Testis (tissue), 3 donors: Measurements from ENCODE around the gene RNF113B. TPM values are rescaled to one million over a fixed set of nuclear protein-coding genes. Genes with fewer than 3 reads are reported as not detected.

ENCODE experiments used
- DNase-seq: peaks from one replicate; pipeline ENCODE4 v3.0.0-alpha.2; 2019
- H3K27ac ChIP-seq, 2 donors: fragments of 200-600 bp; sonication (generic); one replicate each; pipeline ENCODE4 v1.5.1; 2019
- H3K27me3 ChIP-seq: fragments of 200-600 bp; sonication (generic); one replicate; pipeline ENCODE4 v1.5.1; 2019
- H3K36me3 ChIP-seq: fragments of 200-600 bp; sonication (generic); one replicate; pipeline ENCODE4 v1.5.1; 2017; ENCODE audit warnings: low read depth; ENCODE audit errors: missing control alignments
- H3K4me1 ChIP-seq: fragments of 200-600 bp; sonication (generic); one replicate; pipeline ENCODE4 v1.5.1; 2019
- H3K4me3 ChIP-seq, 2 donors: fragments of 200-600 bp; sonication (generic); one replicate each; pipeline ENCODE4 v1.5.1; 2017 to 2019
- H3K9me3 ChIP-seq: fragments of 200-600 bp; sonication (generic); one replicate; pipeline ENCODE4 v1.5.1; 2017
- POLR2A ChIP-seq: fragments of 450-650 bp; IDR thresholded peaks from one replicate; pipeline ENCODE4 v1.6.1; 2017; ENCODE audit warnings: antibody characterized with exemption, mild to moderate bottlenecking, moderate library complexity
- WGBS, 2 donors: methylation state at CpG; one replicate each; pipeline ENCODE4 v1.1.5; 2018; 5-methylcytosine and 5-hydroxymethylcytosine counted together
- intact Hi-C: fragments of 100-400 bp; cut with DNase I; formaldehyde crosslinking; loops from one replicate; pipeline ENCODE4 v1.15.1; 2023; ENCODE audit warnings: low total_unique reads
- polyA plus RNA-seq: library from polyadenylated mRNA; stranded (reverse); fragments of 350-450 nt; fragmentation: Illumina TruSeq; extraction: RNeasy Lipid Tissue Mini Kit (QIAGEN cat#74804); gene quantifications from one replicate; pipeline ENCODE4 v1.2.3, GENCODE V29; 2014; ENCODE audit warnings: low read depth, low replicate concordance; ENCODE audit not compliant: insufficient read depth
- total RNA-seq, 2 donors: library from RNA; depleted of rRNA; stranded (reverse); fragments of >200 nt; gene quantifications; one replicate each; pipeline ENCODE4 v1.2.3, GENCODE V29; 2016
- TF ChIP-seq, protein P1 (sequence below), 3 experiments: fragments of 450-650 bp in 2 of 3; fragments of 200-600 bp in 1 of 3; sonication (generic) in 1 of 3; IDR thresholded peaks; one replicate each; pipeline ENCODE4 v1.5.1; 2016 to 2019; ENCODE audit warnings: antibody characterized with exemption in 3 of 3, mild to moderate bottlenecking in 2 of 3, moderate library complexity in 1 of 3

RNF113B gene
- total and polyA plus RNA-seq, 3 donors from 2014 or later = 33.6 to 117 (median 41.5) TPM

DNA sequence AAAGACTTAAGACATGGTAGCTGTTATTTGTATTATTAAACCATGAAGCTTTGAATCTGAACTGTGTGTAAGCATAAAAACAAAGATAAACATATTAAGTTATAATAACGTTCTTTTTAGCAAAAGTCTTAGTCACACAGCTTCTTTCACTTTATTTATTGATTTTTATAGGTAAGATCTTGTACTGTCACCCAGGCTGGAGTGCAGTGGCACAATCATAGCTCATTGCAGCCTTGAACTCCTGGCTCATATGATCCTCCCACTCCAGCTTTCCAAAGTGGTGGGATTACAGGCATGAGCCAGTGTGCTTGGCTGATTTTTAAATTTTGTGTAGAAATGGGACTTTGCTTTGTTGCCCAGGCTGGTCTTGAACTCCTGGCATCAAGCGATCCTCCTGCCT lies 20.8 kb downstream of the RNF113B start:
- Histone ChIP-seq H3K9me3 (no peaks in the 10 kb centered on the region), H3K27ac (no peak overlapping the region), H3K4me3 (no peak overlapping the region), H3K4me1 (no peaks in the 10 kb centered on the region), H3K27me3 (no peaks in the 10 kb centered on the region), H3K36me3 (no peaks in the 10 kb centered on the region)
- DNase-seq = no peak
- WGBS, 2 donors = 76 to 80% methylated on average over 2 of the region's 2 CpGs
- TF ChIP-seq, protein P1, sequence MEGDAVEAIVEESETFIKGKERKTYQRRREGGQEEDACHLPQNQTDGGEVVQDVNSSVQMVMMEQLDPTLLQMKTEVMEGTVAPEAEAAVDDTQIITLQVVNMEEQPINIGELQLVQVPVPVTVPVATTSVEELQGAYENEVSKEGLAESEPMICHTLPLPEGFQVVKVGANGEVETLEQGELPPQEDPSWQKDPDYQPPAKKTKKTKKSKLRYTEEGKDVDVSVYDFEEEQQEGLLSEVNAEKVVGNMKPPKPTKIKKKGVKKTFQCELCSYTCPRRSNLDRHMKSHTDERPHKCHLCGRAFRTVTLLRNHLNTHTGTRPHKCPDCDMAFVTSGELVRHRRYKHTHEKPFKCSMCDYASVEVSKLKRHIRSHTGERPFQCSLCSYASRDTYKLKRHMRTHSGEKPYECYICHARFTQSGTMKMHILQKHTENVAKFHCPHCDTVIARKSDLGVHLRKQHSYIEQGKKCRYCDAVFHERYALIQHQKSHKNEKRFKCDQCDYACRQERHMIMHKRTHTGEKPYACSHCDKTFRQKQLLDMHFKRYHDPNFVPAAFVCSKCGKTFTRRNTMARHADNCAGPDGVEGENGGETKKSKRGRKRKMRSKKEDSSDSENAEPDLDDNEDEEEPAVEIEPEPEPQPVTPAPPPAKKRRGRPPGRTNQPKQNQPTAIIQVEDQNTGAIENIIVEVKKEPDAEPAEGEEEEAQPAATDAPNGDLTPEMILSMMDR (IDR thresholded peaks at IDR 0.05) = no peak
- no peak for TF ChIP-seq POLR2A
- intact Hi-C loops = no loop called here

DNA sequence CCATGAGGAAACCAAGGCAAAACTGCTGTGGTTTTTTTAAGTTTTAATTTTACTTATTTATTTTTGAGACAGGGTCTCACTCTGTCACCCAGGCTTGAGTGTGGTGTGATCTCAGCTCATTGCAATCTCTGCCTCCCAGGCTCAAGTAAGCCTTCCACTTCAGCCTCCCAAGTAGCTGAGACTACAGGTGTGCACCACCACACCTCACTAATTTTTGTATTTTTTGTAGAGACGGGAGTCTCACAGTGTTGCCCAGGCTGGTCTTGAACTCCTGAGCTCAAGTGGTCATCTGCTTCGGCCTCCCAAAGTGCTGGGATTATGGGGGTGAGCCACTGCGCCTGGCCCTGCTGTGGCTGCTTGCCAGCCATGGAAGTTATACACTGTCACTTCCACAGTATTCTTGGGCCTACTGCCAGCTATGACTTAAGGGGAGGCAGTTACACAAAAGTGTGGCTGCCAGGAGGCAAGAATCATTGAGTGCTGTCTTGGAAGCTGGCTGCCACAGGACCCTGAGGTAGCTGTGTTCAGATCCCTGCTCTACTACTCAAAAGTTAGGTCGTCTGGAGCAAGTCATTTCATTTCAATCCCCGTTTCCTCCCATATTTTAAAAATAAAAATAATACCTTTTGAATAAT lies 21.5 kb downstream of the RNF113B start:
- intact Hi-C loops = no loop called here
- Histone ChIP-seq H3K4me1 (no peaks in the 10 kb centered on the region), H3K9me3 (no peaks in the 10 kb centered on the region), H3K4me3 (no peak overlapping the region), H3K27me3 (no peaks in the 10 kb centered on the region), H3K27ac (no peak overlapping the region), H3K36me3 (no peaks in the 10 kb centered on the region)
- DNase-seq = peak; percentile 32
- WGBS, 2 donors = 83 to 84% methylated on average over 5 of the region's 5 CpGs
- no peak for TF ChIP-seq POLR2A
- TF ChIP-seq, protein P1 (IDR thresholded peaks at IDR 0.05) = no peak

DNA sequence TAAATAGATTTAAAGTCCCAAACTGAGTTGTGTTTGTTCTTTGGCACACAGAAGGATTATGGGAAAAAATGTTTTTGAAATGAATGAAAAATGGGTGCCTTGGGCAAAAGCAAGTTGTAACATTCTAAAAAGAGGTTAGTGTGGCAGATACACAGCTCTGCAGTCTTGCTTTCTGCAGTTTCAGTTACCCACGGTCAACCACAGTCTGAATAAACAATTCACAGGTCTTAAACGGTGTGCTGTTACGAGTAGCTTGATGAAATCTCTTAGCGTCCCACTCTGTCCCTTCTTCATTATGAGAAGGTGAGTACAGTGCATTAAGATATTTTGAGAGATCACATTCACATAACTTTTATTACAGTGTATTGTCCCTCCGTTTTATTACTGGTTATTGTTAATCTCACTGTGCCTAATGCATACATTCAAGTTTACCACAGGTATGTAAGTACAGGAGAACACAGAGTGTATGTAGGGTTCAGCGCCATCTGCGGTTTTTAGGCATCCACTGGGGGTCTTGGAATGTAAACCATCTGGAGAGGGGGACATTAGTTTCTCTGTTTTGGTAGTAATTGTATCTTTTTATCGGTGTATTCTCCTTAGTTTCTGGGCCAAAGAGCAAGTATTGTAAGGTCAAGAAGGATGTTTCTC lies 26.1 kb downstream of the RNF113B start:
- H3K27ac ChIP-seq = no peak overlapping the region
- no peaks in the 10 kb centered on the region for H3K4me1 ChIP-seq
- no peaks in the 10 kb centered on the region for H3K36me3 ChIP-seq
- WGBS, 2 donors = 68 to 86% methylated on average over 8 of the region's 8 CpGs
- intact Hi-C loops = no loop called here
- H3K4me3 ChIP-seq = no peak overlapping the region
- no peak for DNase-seq
- TF ChIP-seq POLR2A = no peak
- TF ChIP-seq, protein P1 (IDR thresholded peaks at IDR 0.05) = no peak
- H3K27me3 ChIP-seq = no peaks in the 10 kb centered on the region
- H3K9me3 ChIP-seq = no peaks in the 10 kb centered on the region

DNA sequence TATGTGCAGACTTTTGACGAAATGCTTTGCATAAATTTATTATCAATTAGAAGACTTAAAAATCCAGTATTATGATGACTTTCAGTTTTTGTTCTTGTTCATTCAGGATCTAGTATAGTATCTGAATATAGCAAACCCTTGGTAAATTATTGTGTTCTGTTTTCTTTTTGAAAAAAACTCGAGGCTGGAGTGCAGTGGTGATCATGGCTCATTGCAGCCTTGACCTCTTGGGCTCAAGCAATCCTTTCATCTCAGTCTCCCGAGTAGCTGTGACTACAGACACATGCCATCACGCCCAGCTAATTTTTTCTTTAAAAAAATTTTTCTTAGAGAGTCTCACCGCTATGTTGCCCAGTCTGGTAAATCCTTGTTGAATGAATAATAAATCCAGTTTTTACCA lies 29.5 kb downstream of the RNF113B start:
- Histone ChIP-seq H3K27me3 (no peaks in the 10 kb centered on the region), H3K36me3 (no peaks in the 10 kb centered on the region), H3K9me3 (no peaks in the 10 kb centered on the region), H3K27ac (no peak overlapping the region), H3K4me1 (peaks cover 11% of the 10 kb centered on the region), H3K4me3 (no peak overlapping the region)
- intact Hi-C loops = no loop called here
- no peak for TF ChIP-seq POLR2A
- TF ChIP-seq, protein P1 (IDR thresholded peaks at IDR 0.05) = no peak
- WGBS, 2 donors = 54 to 60% methylated on average over 5 of the region's 5 CpGs
- DNase-seq = no peak
